C4-2B (cell line): ENCODE data around the gene SH2D6.
A peak's percentile ranks its signal among the peaks of the same experiment; 100 is the strongest.

Experiments used
- H3K27ac ChIP-seq: fragments of 450-650 bp; 2 replicates; pipeline ENCODE4 v1.5.1; 2017
- ZFX ChIP-seq: fragments of 450-650 bp; IDR thresholded peaks from 2 replicates; pipeline ENCODE4 v1.6.1; 2017
- TF ChIP-seq, protein P1 (sequence below): fragments of 450-650 bp; conservative IDR thresholded peaks from 2 replicates; pipeline ENCODE4 v1.5.1; 2017; ENCODE audit warnings: mild to moderate bottlenecking

Gene SH2D6

DNA sequence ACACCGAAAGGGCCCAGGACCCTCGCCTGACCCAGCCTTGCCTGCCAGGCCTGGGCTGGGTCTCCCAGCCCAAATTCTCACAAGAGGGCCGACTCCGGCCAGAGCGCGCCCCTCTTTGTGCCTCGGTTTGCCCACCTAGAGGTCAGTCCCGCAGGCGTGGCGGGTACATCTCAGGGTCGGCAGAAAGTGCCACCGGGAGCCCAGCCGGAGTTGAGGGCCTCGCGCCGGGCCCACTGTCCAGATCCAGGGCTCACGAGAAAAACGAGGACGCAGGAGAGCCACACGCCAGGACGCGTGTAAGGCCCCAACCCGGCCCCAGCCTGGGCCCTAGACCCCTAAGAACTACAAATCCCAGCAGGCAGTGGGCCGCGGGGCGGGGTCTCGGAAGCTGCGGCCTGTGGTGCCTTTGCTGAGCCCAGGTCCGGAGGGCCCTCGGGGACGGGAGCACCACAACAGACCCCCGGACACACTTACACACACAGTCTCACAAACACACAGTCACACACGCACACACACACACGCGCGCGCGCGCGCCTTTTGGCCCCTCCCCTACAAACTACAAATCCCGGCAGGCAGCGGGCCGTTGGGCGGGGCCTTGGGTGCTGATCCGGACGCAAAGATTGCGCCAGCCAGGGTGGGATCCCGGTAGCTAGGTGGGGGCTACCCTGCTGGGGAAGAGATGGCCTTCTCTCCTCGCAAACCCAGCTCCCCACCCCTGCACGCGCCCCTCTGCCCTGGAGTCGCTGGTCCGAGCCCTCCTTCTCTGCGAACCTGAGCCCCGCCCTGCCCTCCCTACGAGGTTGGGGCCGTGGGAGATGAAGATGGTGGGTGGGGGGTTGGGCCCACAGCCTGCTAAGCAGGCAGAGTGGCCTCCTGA, at the start of gene SH2D6:
TSS of gene SH2D6 (plus strand) at position 583 of the 877 bp plus-strand sequence. CDS start 10,752 bp downstream, outside the sequence.
- TF ChIP-seq, protein P1, sequence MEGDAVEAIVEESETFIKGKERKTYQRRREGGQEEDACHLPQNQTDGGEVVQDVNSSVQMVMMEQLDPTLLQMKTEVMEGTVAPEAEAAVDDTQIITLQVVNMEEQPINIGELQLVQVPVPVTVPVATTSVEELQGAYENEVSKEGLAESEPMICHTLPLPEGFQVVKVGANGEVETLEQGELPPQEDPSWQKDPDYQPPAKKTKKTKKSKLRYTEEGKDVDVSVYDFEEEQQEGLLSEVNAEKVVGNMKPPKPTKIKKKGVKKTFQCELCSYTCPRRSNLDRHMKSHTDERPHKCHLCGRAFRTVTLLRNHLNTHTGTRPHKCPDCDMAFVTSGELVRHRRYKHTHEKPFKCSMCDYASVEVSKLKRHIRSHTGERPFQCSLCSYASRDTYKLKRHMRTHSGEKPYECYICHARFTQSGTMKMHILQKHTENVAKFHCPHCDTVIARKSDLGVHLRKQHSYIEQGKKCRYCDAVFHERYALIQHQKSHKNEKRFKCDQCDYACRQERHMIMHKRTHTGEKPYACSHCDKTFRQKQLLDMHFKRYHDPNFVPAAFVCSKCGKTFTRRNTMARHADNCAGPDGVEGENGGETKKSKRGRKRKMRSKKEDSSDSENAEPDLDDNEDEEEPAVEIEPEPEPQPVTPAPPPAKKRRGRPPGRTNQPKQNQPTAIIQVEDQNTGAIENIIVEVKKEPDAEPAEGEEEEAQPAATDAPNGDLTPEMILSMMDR = no peak
- TF ChIP-seq ZFX = peak; percentile 83; the same call in 1 of the 2 replicates

DNA sequence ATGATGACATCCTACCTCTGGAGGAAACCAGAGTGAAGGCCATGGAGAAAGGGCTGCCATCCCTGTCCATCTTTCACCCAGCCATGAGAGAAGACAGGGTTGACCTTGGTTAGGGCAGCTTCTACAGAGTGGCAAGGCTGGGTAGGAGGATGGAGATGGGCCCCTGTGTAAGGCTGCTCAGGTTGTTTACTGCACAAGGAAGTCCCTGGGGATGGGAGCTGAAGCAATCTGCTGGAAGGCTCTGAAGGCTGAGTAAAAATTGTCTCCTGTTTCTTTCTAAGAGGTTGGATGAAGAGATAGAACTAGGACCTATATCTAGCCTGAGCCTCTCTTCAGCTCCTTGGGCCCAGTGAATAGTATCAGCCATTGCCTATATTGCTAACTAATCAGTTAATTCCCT, 49.6 kb upstream of the SH2D6 start:
- peak overlapping the region; percentile 73 for H3K27ac ChIP-seq
- no peak for TF ChIP-seq ZFX
- TF ChIP-seq, protein P1 = no peak

More for the DNA sequence above, at the start of gene SH2D6:
- peak within 1 kb of the TSS; percentile 80 for H3K27ac ChIP-seq

DNA sequence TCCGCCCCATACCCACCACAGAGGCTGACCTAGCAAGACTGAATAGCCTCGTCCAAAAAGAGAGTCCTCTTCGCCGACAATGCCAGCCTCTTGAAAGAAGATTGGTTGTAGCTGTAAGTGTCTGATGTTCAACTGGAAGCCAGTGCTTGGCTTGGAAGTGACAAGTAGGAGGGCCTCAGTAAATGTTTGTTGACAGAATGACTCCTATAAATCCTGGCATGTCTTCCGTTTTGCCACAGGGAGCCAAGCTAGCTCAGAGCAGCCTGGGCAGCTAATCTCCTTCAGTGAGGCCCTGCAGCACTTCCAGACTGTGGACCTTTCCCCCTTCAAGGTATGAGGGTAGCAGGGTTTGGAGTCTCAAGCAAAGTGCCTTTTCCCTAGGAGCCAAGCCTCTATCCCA, 49.0 kb upstream of the SH2D6 start:
- H3K27ac ChIP-seq = peak overlapping the region; percentile 73

DNA sequence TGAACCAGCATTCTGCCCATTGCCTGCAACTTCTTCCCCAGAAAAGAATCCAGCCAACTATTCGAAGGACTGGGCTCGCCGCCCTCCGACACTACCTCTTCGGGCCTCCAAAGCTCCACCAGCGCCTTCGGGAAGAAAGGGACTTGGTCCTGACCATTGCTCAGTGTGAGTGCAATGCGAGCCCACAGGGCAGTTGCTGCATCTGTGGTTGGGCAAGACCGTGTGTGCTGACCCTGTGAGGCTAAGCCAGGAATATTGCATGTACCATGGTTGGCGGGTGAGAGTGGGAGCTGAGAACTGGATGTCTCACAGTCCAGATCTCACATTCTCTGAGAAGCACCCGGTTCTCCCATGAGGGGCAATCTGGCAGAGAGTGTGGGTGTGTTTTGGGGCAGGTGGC, 47.5 kb upstream of the SH2D6 start:
- no peak overlapping the region for H3K27ac ChIP-seq
- TF ChIP-seq, protein P1 = no peak
- TF ChIP-seq ZFX = no peak

More for the DNA sequence above, 49.0 kb upstream of the SH2D6 start:
- TF ChIP-seq ZFX = no peak
- TF ChIP-seq, protein P1 = no peak

DNA sequence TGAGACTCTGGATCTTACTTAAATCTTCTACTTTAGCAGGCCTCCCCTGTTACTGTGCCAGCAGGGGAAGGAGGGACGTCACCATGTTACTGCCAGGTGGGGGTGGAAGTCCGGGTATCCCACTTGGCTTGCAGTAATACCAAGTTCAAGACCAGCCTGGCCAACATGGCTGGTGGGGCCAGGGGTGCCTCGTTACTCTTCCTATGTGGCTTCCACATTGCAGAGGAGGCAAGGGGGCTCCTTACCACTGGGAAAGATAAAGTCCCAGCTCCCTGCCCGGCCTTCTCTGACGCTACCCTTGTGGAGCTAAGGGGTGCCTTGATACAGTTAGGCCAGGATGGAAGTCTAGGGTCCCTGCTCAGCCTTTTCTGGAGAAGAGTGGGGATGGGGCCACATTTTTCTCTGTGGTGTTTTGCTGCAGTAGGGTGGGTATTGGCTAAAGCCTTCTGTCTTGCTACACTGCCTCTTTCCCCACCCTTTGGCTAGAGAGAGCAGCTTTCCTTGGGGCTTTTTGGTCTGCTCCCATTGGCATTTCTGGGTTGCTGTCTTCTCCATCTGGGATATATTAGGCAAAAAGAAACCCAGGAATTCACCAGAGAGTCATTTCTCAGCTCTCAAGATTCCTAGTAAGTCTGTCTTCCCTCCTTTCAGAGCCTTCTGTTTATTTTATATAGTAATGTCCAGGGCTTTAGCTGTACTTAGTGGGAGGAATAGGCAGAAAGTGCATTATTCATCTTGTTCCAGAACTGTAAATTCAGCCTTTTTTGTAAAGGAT, 42.0 kb upstream of the SH2D6 start:
- H3K27ac ChIP-seq = no peak overlapping the region
- TF ChIP-seq, protein P1 = no peak
- no peak for TF ChIP-seq ZFX

DNA sequence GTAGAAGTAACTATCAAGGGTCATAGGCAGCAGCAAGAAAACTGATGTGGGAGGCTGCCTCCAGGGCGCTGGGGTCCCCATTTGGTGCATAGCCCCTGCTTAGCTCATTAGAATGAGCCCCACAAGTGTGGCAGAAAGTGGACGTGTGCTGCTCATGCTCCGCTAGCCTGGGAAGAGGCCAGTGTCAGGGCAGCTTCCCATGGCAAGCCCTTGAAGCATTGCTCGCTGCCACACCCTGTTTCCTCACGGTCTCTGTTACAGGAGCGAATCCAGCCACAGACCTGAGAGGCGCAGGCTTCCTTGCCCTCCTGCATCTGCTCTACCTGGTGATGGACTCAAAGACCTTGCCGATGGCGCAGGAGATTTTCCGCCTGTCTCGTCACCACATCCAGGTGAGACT, 41.4 kb upstream of the SH2D6 start:
- TF ChIP-seq, protein P1 = no peak
- TF ChIP-seq ZFX = no peak
- no peak overlapping the region for H3K27ac ChIP-seq

DNA sequence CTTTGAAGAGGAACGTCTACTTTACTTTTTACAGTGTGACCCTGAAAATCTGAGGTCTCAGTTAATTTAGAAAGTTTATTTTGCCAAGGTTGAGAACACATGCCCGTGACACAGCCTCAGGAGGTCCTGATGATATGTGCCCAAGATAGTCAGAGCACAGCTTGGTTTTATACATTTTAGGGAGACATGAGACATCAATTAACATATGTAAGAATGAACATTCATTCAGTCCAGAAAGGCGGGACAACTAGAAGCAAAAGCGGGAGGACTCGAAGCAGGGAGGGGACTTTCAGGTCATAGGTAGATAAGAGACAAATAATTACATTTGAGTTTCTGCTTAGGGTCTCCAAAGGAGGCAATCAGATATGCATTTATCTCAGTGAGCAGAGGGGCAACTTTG, 40.3 kb upstream of the SH2D6 start:
- H3K27ac ChIP-seq = no peak overlapping the region
- TF ChIP-seq, protein P1 = no peak
- no peak for TF ChIP-seq ZFX
